ENCODE results near the gene SLC6A9.

The SLC6A9 gene

DNA sequence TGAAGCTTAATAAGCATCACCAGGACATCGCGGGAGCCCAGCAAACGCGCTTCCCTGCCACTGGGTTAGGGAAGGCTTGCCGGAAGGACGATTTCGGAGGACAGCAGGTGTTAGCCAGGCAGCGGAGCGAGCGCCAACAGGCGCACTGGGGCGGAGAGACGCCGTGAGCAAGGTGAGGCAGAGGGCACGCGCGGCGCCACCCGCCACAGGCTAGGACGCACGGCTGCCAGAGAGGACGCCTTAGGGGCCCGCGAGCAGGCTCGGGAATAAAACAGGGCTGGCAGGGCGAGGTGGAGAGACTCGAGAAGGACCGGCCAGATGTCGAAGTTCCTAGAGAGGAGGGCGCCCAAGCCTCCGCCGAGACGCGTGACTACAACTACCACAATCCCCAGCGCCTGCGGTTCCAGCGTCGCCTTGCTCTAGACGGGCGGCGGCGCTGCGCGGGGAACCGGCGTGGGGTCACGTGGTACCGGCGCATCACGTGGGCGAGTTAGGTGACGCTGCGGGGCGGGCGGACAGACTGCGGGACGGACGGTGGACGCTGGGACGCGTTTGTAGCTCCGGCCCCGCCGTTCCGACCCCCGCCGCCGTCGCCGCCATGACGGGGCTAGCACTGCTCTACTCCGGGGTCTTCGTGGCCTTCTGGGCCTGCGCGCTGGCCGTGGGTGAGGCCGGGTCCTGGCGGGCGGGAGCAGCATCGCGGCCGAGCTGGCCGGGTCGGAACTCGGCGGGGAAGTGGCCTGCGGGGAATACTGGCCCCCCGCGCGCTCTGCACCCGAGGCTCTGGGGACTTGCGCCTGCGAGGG, 56.6 kb downstream of the SLC6A9 start, which contains the start of gene ATP6V0B:
TSS of gene ATP6V0B (plus strand) at position 518 of the 806 bp plus-strand sequence. CDS start at position 599, 81 bp downstream.
- peak within 1 kb of the TSS; percentile 90 for H3K4me3 ChIP-seq (ENCODE audit: low read length)
- TF ChIP-seq, protein P1, sequence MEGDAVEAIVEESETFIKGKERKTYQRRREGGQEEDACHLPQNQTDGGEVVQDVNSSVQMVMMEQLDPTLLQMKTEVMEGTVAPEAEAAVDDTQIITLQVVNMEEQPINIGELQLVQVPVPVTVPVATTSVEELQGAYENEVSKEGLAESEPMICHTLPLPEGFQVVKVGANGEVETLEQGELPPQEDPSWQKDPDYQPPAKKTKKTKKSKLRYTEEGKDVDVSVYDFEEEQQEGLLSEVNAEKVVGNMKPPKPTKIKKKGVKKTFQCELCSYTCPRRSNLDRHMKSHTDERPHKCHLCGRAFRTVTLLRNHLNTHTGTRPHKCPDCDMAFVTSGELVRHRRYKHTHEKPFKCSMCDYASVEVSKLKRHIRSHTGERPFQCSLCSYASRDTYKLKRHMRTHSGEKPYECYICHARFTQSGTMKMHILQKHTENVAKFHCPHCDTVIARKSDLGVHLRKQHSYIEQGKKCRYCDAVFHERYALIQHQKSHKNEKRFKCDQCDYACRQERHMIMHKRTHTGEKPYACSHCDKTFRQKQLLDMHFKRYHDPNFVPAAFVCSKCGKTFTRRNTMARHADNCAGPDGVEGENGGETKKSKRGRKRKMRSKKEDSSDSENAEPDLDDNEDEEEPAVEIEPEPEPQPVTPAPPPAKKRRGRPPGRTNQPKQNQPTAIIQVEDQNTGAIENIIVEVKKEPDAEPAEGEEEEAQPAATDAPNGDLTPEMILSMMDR (IDR thresholded peaks at IDR 0.05; ENCODE audit: insufficient read depth, low read depth, low read length, missing control alignments): peak; percentile 14
- DNase-seq (ENCODE audit: low read depth): peak; percentile 97

DNA sequence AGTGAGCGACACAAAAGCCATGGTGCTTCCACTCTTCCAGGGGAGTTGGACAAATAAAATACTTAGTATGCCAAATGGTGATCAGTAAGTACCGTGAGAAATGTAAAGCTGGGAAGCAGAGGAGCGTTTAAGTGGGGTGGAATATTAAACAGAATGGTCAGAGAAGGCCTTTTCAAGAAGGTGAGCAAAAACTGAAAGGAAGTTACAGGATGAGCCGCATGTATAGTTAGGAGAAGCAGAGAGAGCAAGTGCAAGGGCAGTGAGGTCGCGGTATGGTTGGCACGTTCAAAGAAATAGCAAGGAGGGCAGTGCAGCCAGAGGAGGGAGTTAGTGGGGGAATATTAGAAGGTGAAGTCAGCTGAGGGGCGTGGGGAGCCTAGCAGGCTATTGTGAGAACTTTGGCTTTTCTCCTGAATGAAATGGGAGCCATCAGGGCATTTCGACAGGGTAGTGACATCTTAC, 57.2 kb downstream of the SLC6A9 start:
- DNase-seq (ENCODE audit: low read depth): no peak
- TF ChIP-seq, protein P1 (IDR thresholded peaks at IDR 0.05; ENCODE audit: insufficient read depth, low read depth, low read length, missing control alignments): no peak
- H3K4me3 ChIP-seq (ENCODE audit: low read length): peak overlapping the region; percentile 90

DNA sequence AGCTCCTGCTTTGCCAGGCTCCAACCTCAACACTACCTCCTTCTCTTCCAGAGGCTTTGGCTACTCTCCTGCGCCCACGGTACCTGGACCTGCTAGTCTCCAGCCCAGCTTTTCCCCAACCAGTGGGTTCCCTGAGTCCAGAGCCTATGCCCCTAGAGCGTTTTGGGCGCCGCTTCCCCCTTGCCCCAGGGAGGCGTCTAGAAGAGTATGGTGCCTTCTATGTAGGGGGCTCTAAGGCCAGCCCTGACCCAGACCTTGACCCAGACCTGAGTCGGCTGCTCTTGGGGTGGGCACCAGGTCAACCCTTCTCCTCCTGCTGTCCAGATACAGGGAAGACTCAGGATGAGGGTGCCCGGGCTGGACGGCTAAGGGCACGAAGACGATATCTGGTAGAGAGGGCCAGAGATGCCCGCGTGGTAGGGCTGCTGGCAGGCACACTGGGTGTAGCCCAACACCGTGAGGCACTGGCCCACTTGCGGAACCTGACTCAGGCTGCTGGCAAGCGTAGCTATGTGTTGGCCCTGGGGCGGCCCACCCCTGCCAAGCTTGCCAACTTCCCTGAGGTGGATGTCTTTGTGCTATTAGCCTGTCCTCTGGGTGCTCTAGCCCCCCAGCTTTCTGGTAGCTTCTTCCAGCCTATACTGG, 59.8 kb downstream of the SLC6A9 start:
- H3K4me3 ChIP-seq (ENCODE audit: low read length): no peak overlapping the region
- DNase-seq (ENCODE audit: low read depth): no peak
- TF ChIP-seq, protein P1 (IDR thresholded peaks at IDR 0.05; ENCODE audit: insufficient read depth, low read depth, low read length, missing control alignments): no peak

DNA sequence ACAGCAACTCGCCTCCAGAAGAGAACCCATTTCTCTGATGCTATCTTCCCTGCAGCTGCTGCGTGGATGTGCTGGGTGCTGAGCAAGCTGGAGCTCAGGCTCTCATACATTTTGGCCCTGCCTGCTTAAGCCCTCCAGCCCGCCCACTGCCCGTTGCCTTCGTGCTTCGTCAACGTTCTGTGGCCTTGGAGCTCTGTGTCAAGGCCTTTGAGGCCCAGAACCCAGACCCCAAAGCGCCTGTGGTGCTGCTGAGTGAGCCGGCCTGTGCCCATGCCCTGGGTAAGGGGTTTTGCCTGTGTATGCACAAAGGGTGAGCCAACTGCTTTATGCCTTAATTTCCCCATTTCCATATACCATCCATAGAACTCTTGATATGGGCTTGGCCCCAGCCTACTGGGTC, 60.4 kb downstream of the SLC6A9 start:
- TF ChIP-seq, protein P1 (IDR thresholded peaks at IDR 0.05; ENCODE audit: insufficient read depth, low read depth, low read length, missing control alignments): no peak
- no peak for DNase-seq (ENCODE audit: low read depth)
- H3K4me3 ChIP-seq (ENCODE audit: low read length): peak overlapping the region; percentile 68

DNA sequence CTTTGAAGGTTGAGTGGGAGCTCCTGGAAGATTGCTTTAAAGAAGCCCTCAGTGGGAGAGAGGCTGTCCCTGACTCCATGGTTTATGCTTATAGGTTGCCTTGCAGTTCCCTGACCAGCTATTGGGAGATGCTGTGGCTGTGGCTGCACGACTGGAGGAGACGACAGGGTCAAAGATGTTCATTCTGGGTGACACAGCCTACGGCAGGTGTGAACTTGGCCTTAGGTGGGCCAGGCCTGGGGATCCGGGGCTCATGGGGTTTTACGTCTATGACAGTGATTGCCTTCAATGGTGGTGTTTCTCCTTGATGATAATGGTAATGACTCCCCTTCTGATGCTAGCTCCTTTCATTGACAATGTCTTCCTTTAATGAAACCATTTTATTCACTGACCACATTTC, 60.8 kb downstream of the SLC6A9 start:
- H3K4me3 ChIP-seq (ENCODE audit: low read length): peak overlapping the region; percentile 68
- TF ChIP-seq, protein P1 (IDR thresholded peaks at IDR 0.05; ENCODE audit: insufficient read depth, low read depth, low read length, missing control alignments): no peak
- DNase-seq (ENCODE audit: low read depth): no peak

DNA sequence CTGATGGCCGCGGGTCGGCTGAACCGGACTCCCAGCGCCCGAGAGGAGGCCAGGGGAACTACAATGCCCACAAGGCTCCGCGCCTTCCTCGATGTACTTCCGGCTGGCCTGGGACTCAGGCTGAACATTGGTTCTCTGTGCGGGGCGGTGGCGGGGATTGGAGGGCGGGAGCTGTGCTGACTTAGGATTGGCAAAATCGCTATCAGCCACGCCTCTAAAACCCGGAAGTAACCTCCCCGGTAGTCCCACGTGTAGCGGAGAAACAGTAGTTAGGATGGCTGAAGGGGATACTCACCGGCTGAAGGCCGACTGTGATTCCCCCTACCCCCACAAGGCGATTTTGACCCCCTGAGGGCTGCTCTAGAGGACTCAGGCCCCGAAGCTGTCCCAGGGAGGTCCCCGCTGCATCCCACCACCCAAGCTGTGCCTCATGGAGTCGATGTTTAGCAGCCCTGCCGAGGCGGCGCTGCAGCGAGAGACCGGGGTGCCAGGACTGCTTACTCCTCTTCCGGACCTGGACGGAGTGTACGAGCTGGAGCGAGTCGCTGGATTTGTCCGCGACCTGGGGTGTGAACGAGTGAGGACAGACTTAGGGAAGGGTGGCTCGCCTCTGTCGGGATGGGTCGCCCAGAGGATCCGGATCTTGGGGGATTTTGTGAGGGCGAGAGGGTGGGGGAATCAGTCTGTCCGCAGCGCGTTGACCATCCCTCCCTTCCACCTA, 61.4 kb downstream of the SLC6A9 start, which contains the start of gene DPH2:
TSS of gene DPH2 (plus strand) at position 265 of the 721 bp plus-strand sequence. CDS start at position 431, 166 bp downstream.
- peak within 1 kb of the TSS; percentile 68 for H3K4me3 ChIP-seq (ENCODE audit: low read length)
- TF ChIP-seq, protein P1 (IDR thresholded peaks at IDR 0.05; ENCODE audit: insufficient read depth, low read depth, low read length, missing control alignments): no peak
- DNase-seq (ENCODE audit: low read depth): peak; percentile 99
